HG03039 (cell line): ENCODE data around the gene COL6A5.
"Not testable (repeated sequence)": the region's sequence is repeated elsewhere in the genome, so short reads cannot be mapped to it uniquely, and the experiment has no call there.

Experiments used
- ATAC-seq: cut with Tn5 transposase; IDR thresholded peaks from one replicate; pipeline ENCODE4 v1.9.1; 2021; ENCODE audit warnings: mild to moderate bottlenecking, moderate library complexity; ENCODE audit not compliant: unreplicated experiment

COL6A5 gene

GRCh38 chr3:130433306-130433705 lies 87.8 kb downstream of the COL6A5 start:
- no peak for ATAC-seq

DNA sequence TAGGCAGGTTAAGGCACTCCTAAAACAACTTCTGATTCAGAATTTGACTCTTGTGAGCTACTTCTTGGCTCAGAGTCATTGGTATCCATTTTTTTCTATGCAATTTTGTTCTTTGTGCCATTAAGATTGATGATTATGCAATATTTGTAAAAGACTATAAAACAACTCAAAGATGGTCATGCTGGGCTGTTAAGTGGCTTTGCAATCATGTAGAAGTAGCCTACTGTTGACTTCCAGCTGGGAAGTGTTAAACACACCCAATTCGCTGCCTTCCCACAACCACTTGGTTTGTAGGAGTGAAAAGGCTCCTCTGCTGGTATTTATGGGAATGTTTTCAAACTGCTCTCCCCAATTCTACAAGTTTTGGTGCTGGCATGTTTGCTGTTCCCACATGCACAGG lies 96.8 kb downstream of the COL6A5 start:
- no peak for ATAC-seq

DNA sequence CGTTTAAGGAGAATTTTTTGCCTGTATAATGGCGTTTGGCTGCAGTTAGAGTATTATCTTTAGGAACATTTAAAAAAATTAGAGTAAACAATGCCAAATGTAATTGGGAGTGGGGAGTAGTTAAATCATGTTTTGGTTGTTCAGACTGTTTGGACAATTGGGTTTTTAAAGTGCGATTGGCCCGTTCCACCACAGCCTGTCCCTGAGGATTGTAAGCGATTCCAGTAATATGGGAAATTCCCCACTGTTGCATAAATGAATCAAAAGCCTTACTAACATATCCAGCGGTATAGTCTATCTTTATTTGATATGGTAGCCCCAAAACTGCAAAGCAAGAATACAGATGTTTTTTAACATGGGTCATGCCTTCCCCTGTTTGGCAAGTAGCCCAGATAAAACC lies 101.4 kb downstream of the COL6A5 start:
- not testable (repeated sequence) for ATAC-seq

DNA sequence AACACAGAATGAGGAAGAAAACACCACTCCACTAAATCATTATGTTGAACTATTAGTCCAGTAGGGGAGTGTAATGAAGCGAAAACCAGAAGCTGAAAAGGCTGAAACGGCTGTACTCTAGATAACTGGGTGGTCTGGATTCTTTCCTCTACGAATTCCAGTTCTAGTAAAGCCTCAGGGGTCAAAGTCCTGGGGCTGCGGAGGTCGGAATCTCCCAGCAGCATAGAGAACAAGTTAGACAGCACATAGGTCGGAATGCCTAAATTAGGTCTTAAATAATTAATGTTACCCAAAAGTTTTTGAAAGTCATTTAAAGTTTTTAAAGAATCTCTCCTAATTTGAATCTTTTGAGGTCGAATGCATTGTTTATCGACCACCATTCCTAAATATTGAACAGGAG lies 102.7 kb downstream of the COL6A5 start:
- ATAC-seq, result not testable (repeated sequence)

DNA sequence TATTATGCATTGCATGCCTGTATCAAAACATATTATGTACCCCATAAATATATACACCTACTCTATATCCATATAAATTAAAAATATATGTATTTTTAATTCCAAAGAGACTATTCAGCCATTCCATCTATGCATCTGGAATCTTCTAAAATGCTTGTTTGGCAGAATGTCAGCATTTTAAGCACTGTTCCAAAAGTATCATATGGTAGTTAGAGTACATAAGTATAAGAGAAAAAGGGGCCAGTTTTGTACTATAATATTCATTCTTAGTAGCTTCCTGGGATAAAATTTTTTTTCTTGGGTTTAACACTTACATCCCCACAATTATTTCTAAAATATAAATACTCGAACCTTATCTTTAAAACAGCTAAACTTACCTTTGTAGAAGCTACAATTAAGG lies 111.1 kb downstream of the COL6A5 start:
- no peak for ATAC-seq

DNA sequence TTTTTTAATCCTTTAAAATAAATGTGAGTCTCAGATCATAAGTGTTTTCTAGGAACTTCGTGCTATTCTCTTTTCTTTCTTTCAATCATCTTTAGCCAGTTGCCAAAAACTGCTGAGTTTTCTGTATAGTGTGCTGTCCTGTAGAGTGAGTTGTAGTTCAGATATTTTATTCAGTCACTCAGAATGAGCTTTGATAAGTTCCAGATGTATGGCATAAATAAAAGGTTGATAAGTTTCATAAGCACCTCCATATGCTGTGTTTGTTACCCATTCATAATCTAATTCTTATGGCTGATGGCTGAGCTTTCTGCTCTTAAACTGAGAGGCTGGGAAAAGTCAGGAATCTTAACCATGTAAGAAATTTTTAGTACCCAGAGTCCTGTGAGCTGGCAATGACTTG lies 112.2 kb downstream of the COL6A5 start:
- ATAC-seq, result no peak

GRCh38 chr3:130459944-130460343 lies 114.5 kb downstream of the COL6A5 start:
- no peak for ATAC-seq

DNA sequence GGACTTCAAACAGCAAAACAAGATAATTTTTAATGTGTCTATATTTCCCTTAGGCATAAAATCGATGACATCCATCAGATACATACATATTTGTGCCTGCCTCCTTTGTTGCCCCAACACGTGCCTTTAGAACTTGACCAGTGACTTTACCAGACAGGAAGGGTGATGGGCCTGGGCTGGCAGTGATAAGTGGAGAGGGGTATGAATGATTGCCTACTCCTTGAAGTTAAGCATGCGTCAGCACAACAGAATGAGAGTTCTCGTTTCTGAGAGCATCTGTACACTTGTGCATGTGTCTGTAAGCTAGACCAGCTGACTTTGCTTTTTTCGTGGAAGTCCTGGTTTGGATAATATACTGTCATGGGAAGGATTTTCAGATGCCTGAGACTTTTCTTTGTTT lies 116.6 kb downstream of the COL6A5 start:
- no peak for ATAC-seq

DNA sequence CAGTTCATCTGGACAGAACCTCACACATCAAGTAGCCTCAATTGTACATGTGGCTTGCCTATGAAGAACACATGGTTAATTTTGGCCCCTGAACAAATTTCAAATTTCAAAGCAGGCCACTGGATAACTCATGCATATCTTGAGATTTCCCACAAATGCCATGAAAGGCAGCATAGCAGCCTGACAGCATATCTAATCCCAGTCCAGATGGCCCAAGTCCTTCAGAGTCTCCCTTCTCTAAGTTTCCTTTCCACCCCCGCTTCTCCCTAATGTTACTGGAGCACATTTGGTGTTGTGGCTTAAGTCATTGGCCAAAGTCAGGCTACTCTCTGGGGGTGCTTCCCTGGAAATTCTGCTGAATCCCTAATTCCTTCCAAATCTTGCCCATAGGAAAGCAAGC lies 117.7 kb downstream of the COL6A5 start:
- ATAC-seq, result no peak

- ATAC-seq, result no peak
These were observed 120.0 kb downstream of the COL6A5 start for GRCh38 chr3:130465521-130465920.

- no peak for ATAC-seq
These were observed 122.8 kb downstream of the COL6A5 start for GRCh38 chr3:130468311-130468710.

GRCh38 chr3:130470126-130470525 lies 124.7 kb downstream of the COL6A5 start:
- ATAC-seq, result no peak

DNA sequence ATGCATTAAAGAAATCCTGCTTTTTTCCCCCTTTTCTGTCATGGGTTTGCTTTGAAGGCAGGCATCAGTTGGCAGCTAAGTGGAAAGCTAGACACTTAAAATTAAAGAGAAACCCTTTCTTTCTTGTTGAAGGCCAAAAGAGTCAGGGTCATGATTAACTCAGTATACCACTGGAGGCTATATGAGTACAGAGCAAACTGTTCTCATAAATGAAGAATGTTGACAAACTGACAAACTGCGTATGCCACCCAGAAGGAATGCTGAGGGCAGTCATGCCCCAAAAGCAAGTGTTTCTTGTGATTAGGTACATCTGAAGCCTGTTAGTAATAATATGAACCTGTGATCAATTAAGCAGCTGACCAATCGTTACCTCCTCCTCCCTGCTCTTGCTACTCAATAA lies 127.9 kb downstream of the COL6A5 start:
- no peak for ATAC-seq

DNA sequence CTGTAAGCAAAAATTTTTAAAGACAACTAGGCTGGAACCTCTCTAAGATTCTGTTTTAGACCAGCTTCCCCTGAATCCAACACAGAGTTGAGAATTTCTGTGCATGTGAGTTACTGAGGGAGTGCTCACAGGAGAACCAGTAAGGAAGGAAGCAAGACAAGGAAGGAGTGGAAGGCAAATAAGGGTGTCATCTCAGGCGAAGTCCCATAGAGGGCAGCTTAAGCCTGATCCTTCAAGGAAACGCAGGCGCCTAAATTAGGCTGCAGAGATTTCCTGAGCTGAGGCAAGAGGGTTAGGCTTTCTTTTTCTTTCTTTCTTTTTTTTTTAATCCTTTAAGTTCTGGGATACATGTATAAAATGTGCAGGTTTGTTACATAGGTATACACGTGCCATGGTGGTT lies 135.3 kb downstream of the COL6A5 start:
- no peak for ATAC-seq

DNA sequence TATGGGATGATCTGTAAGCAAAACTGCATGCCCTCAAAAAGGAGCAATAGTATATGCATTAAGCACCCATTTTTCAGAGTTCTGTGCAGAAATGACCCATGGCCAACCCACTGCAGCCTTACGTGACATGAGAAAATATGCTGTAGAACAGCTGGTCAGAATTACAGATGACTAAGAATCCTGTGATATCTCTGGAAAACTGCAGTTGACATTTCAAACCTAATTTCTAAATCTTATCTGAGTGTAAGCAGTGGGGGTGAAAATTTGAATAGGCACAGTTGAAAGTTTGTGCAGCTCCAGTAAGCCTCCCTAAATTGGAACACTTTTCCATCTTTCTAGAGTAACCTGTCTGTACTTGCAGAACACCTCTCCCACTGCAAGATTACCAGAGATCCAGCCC lies 142.8 kb downstream of the COL6A5 start:
- no peak for ATAC-seq

DNA sequence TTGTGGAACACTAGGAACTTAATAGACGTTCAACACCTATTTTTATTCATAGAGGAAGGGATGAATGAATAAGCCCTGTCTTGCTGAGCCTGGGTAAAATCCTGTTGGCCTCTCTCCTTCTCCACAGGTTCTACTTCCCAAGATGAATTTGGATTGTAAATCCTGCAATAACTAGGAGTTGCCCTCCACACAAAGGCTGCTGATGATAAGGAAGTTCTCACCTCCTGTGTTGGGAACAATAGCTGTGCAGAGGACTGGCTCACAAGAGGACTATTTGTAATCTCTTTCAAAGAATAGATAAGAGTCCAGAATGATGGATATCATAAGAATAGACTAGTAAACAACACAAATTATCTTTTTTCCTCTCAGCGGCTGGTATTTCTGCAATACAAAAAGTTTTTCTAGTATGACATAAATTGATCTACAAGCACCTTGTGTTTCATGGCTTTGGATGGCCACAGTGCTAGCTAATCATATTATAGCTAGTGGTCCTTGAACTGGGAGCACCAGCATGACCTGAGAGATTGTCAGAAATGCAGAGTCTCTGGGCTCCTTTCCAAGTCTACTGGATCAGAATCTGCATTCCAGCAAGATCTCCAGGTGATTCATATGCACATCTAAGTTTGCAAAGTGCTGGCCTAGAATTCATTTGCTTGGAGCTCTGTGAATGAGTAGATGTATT lies 143.4 kb downstream of the COL6A5 start:
- ATAC-seq, result no peak

DNA sequence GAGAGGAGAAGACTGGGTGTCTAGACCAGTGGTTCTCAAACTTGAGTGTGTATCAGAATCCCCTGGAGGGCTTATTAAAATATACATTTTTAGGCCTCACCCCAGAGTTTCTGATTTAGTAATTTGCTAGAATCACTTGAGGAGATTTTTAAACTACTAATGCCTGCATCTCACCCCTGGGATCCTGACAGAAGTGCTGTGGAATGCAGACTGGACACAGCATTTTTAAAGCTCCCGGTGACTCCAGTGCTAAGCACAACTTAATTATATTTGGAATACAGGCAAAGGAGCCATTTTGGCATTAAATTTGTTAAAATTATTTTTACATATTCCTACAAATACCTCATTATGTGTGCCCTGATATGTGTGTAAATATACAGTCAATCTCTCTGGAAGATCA lies 144.8 kb downstream of the COL6A5 start:
- no peak for ATAC-seq

DNA sequence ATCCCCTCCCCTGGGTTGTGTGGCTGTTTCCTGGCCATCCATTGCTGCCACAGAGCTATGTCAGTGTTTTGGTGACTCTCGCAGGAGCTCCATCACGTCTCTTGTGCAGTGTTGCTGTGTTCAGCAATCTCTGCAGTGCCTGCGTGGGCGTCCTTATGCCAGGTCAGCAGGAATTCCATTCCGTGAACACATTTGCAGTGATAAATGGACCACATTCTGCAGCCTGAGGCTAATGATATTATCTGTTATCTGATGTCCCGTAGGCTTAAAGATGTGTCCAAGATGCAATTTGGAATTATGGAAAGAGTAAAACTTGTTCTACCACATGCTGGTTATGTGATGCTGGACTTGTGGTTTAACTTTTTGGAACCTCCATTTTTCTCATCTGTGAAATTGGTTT lies 146.0 kb downstream of the COL6A5 start:
- ATAC-seq, result no peak

- ATAC-seq, result no peak
These were observed 159.2 kb downstream of the COL6A5 start for GRCh38 chr3:130504701-130505100.

- no peak for ATAC-seq
These were observed 160.6 kb downstream of the COL6A5 start for GRCh38 chr3:130506031-130506430.

GRCh38 chr3:130507746-130508145 lies 162.3 kb downstream of the COL6A5 start:
- no peak for ATAC-seq

- no peak for ATAC-seq
These were observed 163.5 kb downstream of the COL6A5 start for GRCh38 chr3:130509008-130509407.

GRCh38 chr3:130514681-130515080 lies 169.2 kb downstream of the COL6A5 start:
- no peak for ATAC-seq
